ENCODE measurements around the gene SYNDIG1. TPM values are rescaled to one million over a fixed set of nuclear protein-coding genes. Genes with fewer than 3 reads are reported as not detected.

Gene SYNDIG1
- total and polyA plus RNA-seq, 9 of the 15 experiments (the other 6 are each of a cell fraction or from before 2014, with no cell fraction given) = not detected

DNA sequence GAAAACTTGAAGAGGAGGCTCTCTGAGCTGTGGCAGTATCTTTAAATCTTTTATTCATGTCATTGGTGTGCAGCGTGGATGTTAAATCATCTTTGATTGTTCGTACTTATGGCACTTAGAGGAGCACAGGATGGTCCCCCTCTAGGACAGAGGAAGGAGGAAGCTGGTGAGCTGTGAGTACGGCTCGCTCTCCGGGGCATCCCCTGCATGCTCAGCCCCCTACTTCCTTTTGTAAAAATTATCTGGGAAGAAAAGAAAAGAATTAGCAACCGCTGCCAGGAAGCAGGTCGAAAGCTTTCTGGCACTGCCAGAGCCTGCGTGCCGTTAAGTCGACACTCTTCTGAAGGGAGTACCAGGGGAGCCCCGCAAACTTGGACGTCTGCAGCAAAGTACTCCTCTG is 158.5 kb downstream of the SYNDIG1 start:
- no peak for ATAC-seq
- H3K9ac ChIP-seq (ENCODE audit: insufficient read depth in 1 of 2, low read depth in 2 of 2, low read length in 2 of 2) = no peak overlapping the region
- no peaks in the 10 kb centered on the region for H3K79me2 ChIP-seq (ENCODE audit: control insufficient read depth, insufficient read depth, low read length)
- POLR2A ChIA-PET = no interaction called here
- BruUV-seq (replicated peaks) = no TSS peak
- no peak overlapping the region for H2AFZ ChIP-seq (ENCODE audit: low read depth, low read length)
- intact Hi-C loops (cut with micrococcal nuclease) = no loop called here
- H3K4me3 ChIP-seq = no peak overlapping the region
- TF ChIP-seq ZNF347 (CRISPR knock-in tag; IDR thresholded peaks at IDR 0.05; ENCODE audit: low read depth) = no peak
- TF ChIP-seq IRF2 (CRISPR knock-in tag; IDR thresholded peaks at IDR 0.05) = no peak
- TF ChIP-seq ZNF785 (CRISPR knock-in tag; IDR thresholded peaks at IDR 0.05) = no peak
- no peak for TF ChIP-seq CBX3 (IDR thresholded peaks at IDR 0.05; ENCODE audit: borderline replicate concordance in 1 of 2, low read length in 2 of 2)
- no peaks in the 10 kb centered on the region for H3K4me1 ChIP-seq (replicated peaks in 1 of 2; ENCODE audit: control insufficient read depth in 2 of 2, insufficient read depth in 2 of 2, low read length in 2 of 2)
- peaks cover 0 to 8% of the 10 kb centered on the region in 2 experiments; a peak in 1 of 5 replicates for H3K27me3 ChIP-seq (ENCODE audit: control insufficient read depth in 2 of 2, insufficient read depth in 2 of 2, low read length in 2 of 2)
- no peak for DNase-seq (ENCODE audit: extremely low read depth in 1 of 4, low spot score in 3 of 4)
- no peak overlapping the region for H3K27ac ChIP-seq (ENCODE audit: extremely low read depth, low read depth, low read length)
- 0% methylated on average over 11 of the region's 12 CpGs for WGBS (ENCODE audit: insufficient coverage, low coverage, missing lambda C conversion rate)
- H3K4me2 ChIP-seq (ENCODE audit: insufficient read depth, low read length) = no peak overlapping the region
- H3K9me1 ChIP-seq (ENCODE audit: control insufficient read depth, insufficient read depth, low read length) = no peaks in the 10 kb centered on the region
- no peak for FAIRE-seq
- H3K9me3 ChIP-seq (replicated peaks; ENCODE audit: control insufficient read depth, insufficient read depth, low read depth, low read length) = no peaks in the 10 kb centered on the region
- in situ Hi-C loops (cut with MboI) = no loop called here
- H4K20me1 ChIP-seq (replicated peaks; ENCODE audit: control insufficient read depth, insufficient read depth, low read length) = no peaks in the 10 kb centered on the region
- CTCF ChIA-PET (ENCODE audit: low intra/inter-chr PET ratio) = no interaction called here
- no peaks in the 10 kb centered on the region for H3K36me3 ChIP-seq (ENCODE audit: control insufficient read depth, insufficient read depth, low read length)

DNA sequence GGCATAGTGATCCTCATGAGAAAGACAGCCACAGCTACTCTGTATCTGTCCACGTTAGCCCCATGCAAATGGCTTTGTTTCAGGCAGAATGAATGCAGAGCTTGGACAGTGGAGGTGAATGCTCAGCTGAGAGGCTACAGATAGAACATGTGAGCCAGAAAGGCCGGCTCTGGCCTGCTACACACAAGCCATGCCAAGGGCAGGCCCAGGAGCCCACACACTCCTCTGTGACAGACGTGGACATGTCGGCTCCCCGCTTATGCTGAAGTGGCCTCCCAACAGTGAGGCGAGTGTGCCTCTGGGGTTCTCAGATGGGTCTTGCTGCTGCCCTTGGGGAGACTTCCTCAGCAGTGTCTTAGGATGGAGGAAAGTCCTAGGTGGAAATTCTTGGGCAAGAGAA is 159.6 kb downstream of the SYNDIG1 start:
- no peak overlapping the region for H3K27ac ChIP-seq (ENCODE audit: extremely low read depth, low read depth, low read length)
- H3K9me3 ChIP-seq (replicated peaks; ENCODE audit: control insufficient read depth, insufficient read depth, low read depth, low read length) = no peaks in the 10 kb centered on the region
- ChIA-PET CTCF (ENCODE audit: low intra/inter-chr PET ratio) (no interaction called here), POLR2A (interaction anchor here (0.6 kb wide), 1 partner anchor 591 kb away, joined by 4 read pairs; no protein-coding TSS in a partner anchor)
- no peaks in the 10 kb centered on the region for H4K20me1 ChIP-seq (replicated peaks; ENCODE audit: control insufficient read depth, insufficient read depth, low read length)
- H3K4me3 ChIP-seq = no peak overlapping the region
- H3K4me2 ChIP-seq (ENCODE audit: insufficient read depth, low read length) = no peak overlapping the region
- FAIRE-seq (no peak), ATAC-seq (no peak), DNase-seq (ENCODE audit: extremely low read depth in 1 of 4, low spot score in 3 of 4) (no peak)
- H3K79me2 ChIP-seq (ENCODE audit: control insufficient read depth, insufficient read depth, low read length) = no peaks in the 10 kb centered on the region
- peaks cover 0 to 8% of the 10 kb centered on the region in 2 experiments; a peak in 1 of 5 replicates for H3K27me3 ChIP-seq (ENCODE audit: control insufficient read depth in 2 of 2, insufficient read depth in 2 of 2, low read length in 2 of 2)
- no peaks in the 10 kb centered on the region for H3K9me1 ChIP-seq (ENCODE audit: control insufficient read depth, insufficient read depth, low read length)
- BruUV-seq (replicated peaks) = no TSS peak
- H2AFZ ChIP-seq (ENCODE audit: low read depth, low read length) = no peak overlapping the region
- in situ Hi-C loops (cut with MboI) = no loop called here
- TF ChIP-seq, protein P1, sequence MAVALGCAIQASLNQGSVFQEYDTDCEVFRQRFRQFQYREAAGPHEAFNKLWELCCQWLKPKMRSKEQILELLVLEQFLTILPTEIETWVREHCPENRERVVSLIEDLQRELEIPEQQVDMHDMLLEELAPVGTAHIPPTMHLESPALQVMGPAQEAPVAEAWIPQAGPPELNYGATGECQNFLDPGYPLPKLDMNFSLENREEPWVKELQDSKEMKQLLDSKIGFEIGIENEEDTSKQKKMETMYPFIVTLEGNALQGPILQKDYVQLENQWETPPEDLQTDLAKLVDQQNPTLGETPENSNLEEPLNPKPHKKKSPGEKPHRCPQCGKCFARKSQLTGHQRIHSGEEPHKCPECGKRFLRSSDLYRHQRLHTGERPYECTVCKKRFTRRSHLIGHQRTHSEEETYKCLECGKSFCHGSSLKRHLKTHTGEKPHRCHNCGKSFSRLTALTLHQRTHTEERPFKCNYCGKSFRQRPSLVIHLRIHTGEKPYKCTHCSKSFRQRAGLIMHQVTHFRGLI (CRISPR knock-in tag; IDR thresholded peaks at IDR 0.05) = no peak
- no peak for TF ChIP-seq TAF1 (IDR thresholded peaks at IDR 0.05; ENCODE audit: control insufficient read depth, extremely low read depth, insufficient read depth, low read length, severe bottlenecking)
- WGBS (ENCODE audit: insufficient coverage, low coverage, missing lambda C conversion rate) = 0% methylated on average over 4 of the region's 6 CpGs
- intact Hi-C loops (cut with micrococcal nuclease) = no loop called here
- H3K36me3 ChIP-seq (ENCODE audit: control insufficient read depth, insufficient read depth, low read length) = no peaks in the 10 kb centered on the region
- H3K9ac ChIP-seq (ENCODE audit: insufficient read depth in 1 of 2, low read depth in 2 of 2, low read length in 2 of 2) = no peak overlapping the region
- no peaks in the 10 kb centered on the region for H3K4me1 ChIP-seq (replicated peaks in 1 of 2; ENCODE audit: control insufficient read depth in 2 of 2, insufficient read depth in 2 of 2, low read length in 2 of 2)
